ENCODE data around the gene DDX21.

Gene DDX21

GRCh38 chr10:68955355-68955831 lies 577 bp upstream of the DDX21 start:
- H2BK120ac ChIP-seq (ENCODE audit: low read depth, low read length), result no peak overlapping the region
- peak overlapping the region; percentile 89 for H2AFZ ChIP-seq (ENCODE audit: low read length)
- H3K4me3 ChIP-seq (ENCODE audit: low read length in 2 of 2), result peak overlapping the region; percentile 60 to 99
- H2AK5ac ChIP-seq (ENCODE audit: low read depth, low read length), result no peak overlapping the region
- H3K4me2 ChIP-seq (ENCODE audit: insufficient read depth, low read length, poor library complexity, severe bottlenecking), result peak overlapping the region; percentile 52
- no peak overlapping the region for H2BK5ac ChIP-seq (ENCODE audit: low read length)
- no peak overlapping the region for H2BK15ac ChIP-seq (ENCODE audit: low read length)
- peak overlapping the region; percentile 74 for H3K27ac ChIP-seq (replicated peaks; ENCODE audit: low read length)
- H3K36me3 ChIP-seq (replicated peaks in 1 of 2; ENCODE audit: control insufficient read depth in 2 of 2, insufficient read depth in 2 of 2, low read length in 2 of 2), result peaks cover 5 to 27% of the 10 kb centered on the region in 2 donors
- no peak overlapping the region for H3K23ac ChIP-seq (ENCODE audit: low read depth, low read length, poor library complexity)
- H2BK12ac ChIP-seq (ENCODE audit: low read length), result no peak overlapping the region
- no peak for DNase-seq (ENCODE audit: low spot score)
- no peak overlapping the region for H4K91ac ChIP-seq (ENCODE audit: low read depth, low read length, poor library complexity)
- H3K27me3 ChIP-seq (ENCODE audit: control insufficient read depth in 3 of 3, insufficient read depth in 3 of 3, low read depth in 1 of 3, low read length in 3 of 3), result no peaks in the 10 kb centered on the region
- H3K14ac ChIP-seq (ENCODE audit: low read length), result no peak overlapping the region
- WGBS, 2 donors (ENCODE audit: extremely low coverage in 2 of 2, insufficient read length in 2 of 2, insufficient replicate concordance in 1 of 2), result no CpG with 5 or more reads among the region's 16 CpGs
- peaks cover 4% of the 10 kb centered on the region for H3K79me1 ChIP-seq (ENCODE audit: low read depth, low read length)
- H3K4ac ChIP-seq (ENCODE audit: low read length), result no peak overlapping the region
- no peaks in the 10 kb centered on the region for H3K9me3 ChIP-seq (replicated peaks in 1 of 2; ENCODE audit: control insufficient read depth in 2 of 2, insufficient read depth in 1 of 2, low read depth in 1 of 2, low read length in 2 of 2)
- no peak overlapping the region for H3K18ac ChIP-seq (ENCODE audit: low read length)
- H3K4me1 ChIP-seq (ENCODE audit: control insufficient read depth in 2 of 2, insufficient read depth in 1 of 2, low read depth in 1 of 2, low read length in 2 of 2), result peaks cover 2 to 3% of the 10 kb centered on the region in 2 donors
- H3K9ac ChIP-seq (ENCODE audit: low read depth, low read length, poor library complexity), result no peak overlapping the region
- H4K8ac ChIP-seq (ENCODE audit: low read depth, low read length), result no peak overlapping the region

- no peak for DNase-seq (ENCODE audit: low spot score)
- no peak overlapping the region for H3K14ac ChIP-seq (ENCODE audit: low read length)
- no peak overlapping the region for H2BK5ac ChIP-seq (ENCODE audit: low read length)
- H3K79me1 ChIP-seq (ENCODE audit: low read depth, low read length), result peaks cover 4% of the 10 kb centered on the region
- H3K4me1 ChIP-seq (ENCODE audit: control insufficient read depth in 2 of 2, insufficient read depth in 1 of 2, low read depth in 1 of 2, low read length in 2 of 2), result peaks cover 2 to 3% of the 10 kb centered on the region in 2 donors
- H3K23ac ChIP-seq (ENCODE audit: low read depth, low read length, poor library complexity), result no peak overlapping the region
- no peak overlapping the region for H3K9ac ChIP-seq (ENCODE audit: low read depth, low read length, poor library complexity)
- H3K36me3 ChIP-seq (replicated peaks in 1 of 2; ENCODE audit: control insufficient read depth in 2 of 2, insufficient read depth in 2 of 2, low read length in 2 of 2), result peaks cover 5 to 41% of the 10 kb centered on the region in 2 donors
- H3K4ac ChIP-seq (ENCODE audit: low read length), result no peak overlapping the region
- peak overlapping the region; percentile 60 to 99 for H3K4me3 ChIP-seq (ENCODE audit: low read length in 2 of 2)
- H3K9me3 ChIP-seq (replicated peaks in 1 of 2; ENCODE audit: control insufficient read depth in 2 of 2, insufficient read depth in 1 of 2, low read depth in 1 of 2, low read length in 2 of 2), result no peaks in the 10 kb centered on the region
- H2BK15ac ChIP-seq (ENCODE audit: low read length), result no peak overlapping the region
- H2AFZ ChIP-seq (ENCODE audit: low read length), result peak overlapping the region; percentile 89
- H2AK5ac ChIP-seq (ENCODE audit: low read depth, low read length), result no peak overlapping the region
- no CpG with 5 or more reads among the region's 7 CpGs for WGBS, 2 donors (ENCODE audit: extremely low coverage in 2 of 2, insufficient read length in 2 of 2, insufficient replicate concordance in 1 of 2)
- H3K27me3 ChIP-seq (ENCODE audit: control insufficient read depth in 3 of 3, insufficient read depth in 3 of 3, low read depth in 1 of 3, low read length in 3 of 3), result no peaks in the 10 kb centered on the region
- H3K18ac ChIP-seq (ENCODE audit: low read length), result no peak overlapping the region
- no peak overlapping the region for H3K27ac ChIP-seq (replicated peaks; ENCODE audit: low read length)
- no peak overlapping the region for H2BK12ac ChIP-seq (ENCODE audit: low read length)
- no peak overlapping the region for H4K91ac ChIP-seq (ENCODE audit: low read depth, low read length, poor library complexity)
- H4K8ac ChIP-seq (ENCODE audit: low read depth, low read length), result no peak overlapping the region
- H3K4me2 ChIP-seq (ENCODE audit: insufficient read depth, low read length, poor library complexity, severe bottlenecking), result peak overlapping the region; percentile 52
- H2BK120ac ChIP-seq (ENCODE audit: low read depth, low read length), result no peak overlapping the region
Observed at GRCh38 chr10:68957284-68957615, 1.3 kb downstream of the DDX21 start.

- Histone ChIP-seq H2BK12ac (ENCODE audit: low read length) (no peak overlapping the region), H3K4ac (ENCODE audit: low read length) (no peak overlapping the region), H3K79me1 (ENCODE audit: low read depth, low read length) (peaks cover 4% of the 10 kb centered on the region), H3K18ac (ENCODE audit: low read length) (no peak overlapping the region), H2BK120ac (ENCODE audit: low read depth, low read length) (no peak overlapping the region), H3K4me3 (ENCODE audit: low read length in 2 of 2) (peak overlapping the region in 1 of 2 donors; percentile 60), H3K9me3 (replicated peaks in 1 of 2; ENCODE audit: control insufficient read depth in 2 of 2, insufficient read depth in 1 of 2, low read depth in 1 of 2, low read length in 2 of 2) (no peaks in the 10 kb centered on the region), H3K36me3 (replicated peaks in 1 of 2; ENCODE audit: control insufficient read depth in 2 of 2, insufficient read depth in 2 of 2, low read length in 2 of 2) (peaks cover 6 to 45% of the 10 kb centered on the region in 2 donors), H4K8ac (ENCODE audit: low read depth, low read length) (no peak overlapping the region), H3K4me2 (ENCODE audit: insufficient read depth, low read length, poor library complexity, severe bottlenecking) (no peak overlapping the region), H2BK5ac (ENCODE audit: low read length) (no peak overlapping the region), H2AK5ac (ENCODE audit: low read depth, low read length) (no peak overlapping the region), H3K23ac (ENCODE audit: low read depth, low read length, poor library complexity) (no peak overlapping the region), H3K27me3 (ENCODE audit: control insufficient read depth in 3 of 3, insufficient read depth in 3 of 3, low read depth in 1 of 3, low read length in 3 of 3) (no peaks in the 10 kb centered on the region), H2AFZ (ENCODE audit: low read length) (no peak overlapping the region), H3K4me1 (ENCODE audit: control insufficient read depth in 2 of 2, insufficient read depth in 1 of 2, low read depth in 1 of 2, low read length in 2 of 2) (peaks cover 2 to 3% of the 10 kb centered on the region in 2 donors), H3K14ac (ENCODE audit: low read length) (no peak overlapping the region), H3K9ac (ENCODE audit: low read depth, low read length, poor library complexity) (no peak overlapping the region), H2BK15ac (ENCODE audit: low read length) (no peak overlapping the region), H3K27ac (replicated peaks; ENCODE audit: low read length) (no peak overlapping the region), H4K91ac (ENCODE audit: low read depth, low read length, poor library complexity) (no peak overlapping the region)
- DNase-seq (ENCODE audit: low spot score), result no peak
- no CpG with 5 or more reads among the region's 3 CpGs for WGBS, 2 donors (ENCODE audit: extremely low coverage in 2 of 2, insufficient read length in 2 of 2, insufficient replicate concordance in 1 of 2)
Observed at GRCh38 chr10:68957654-68958053, 1.7 kb downstream of the DDX21 start.

GRCh38 chr10:68959695-68960527 lies 3.9 kb downstream of the DDX21 start:
- H2BK5ac ChIP-seq (ENCODE audit: low read length), result no peak overlapping the region
- H3K9me3 ChIP-seq (replicated peaks in 1 of 2; ENCODE audit: control insufficient read depth in 2 of 2, insufficient read depth in 1 of 2, low read depth in 1 of 2, low read length in 2 of 2), result no peaks in the 10 kb centered on the region
- peaks cover 2 to 3% of the 10 kb centered on the region in 2 donors for H3K4me1 ChIP-seq (ENCODE audit: control insufficient read depth in 2 of 2, insufficient read depth in 1 of 2, low read depth in 1 of 2, low read length in 2 of 2)
- no peak overlapping the region for H2BK120ac ChIP-seq (ENCODE audit: low read depth, low read length)
- no peaks in the 10 kb centered on the region for H3K27me3 ChIP-seq (ENCODE audit: control insufficient read depth in 3 of 3, insufficient read depth in 3 of 3, low read depth in 1 of 3, low read length in 3 of 3)
- H4K8ac ChIP-seq (ENCODE audit: low read depth, low read length), result no peak overlapping the region
- H3K9ac ChIP-seq (ENCODE audit: low read depth, low read length, poor library complexity), result no peak overlapping the region
- H3K36me3 ChIP-seq (replicated peaks in 1 of 2; ENCODE audit: control insufficient read depth in 2 of 2, insufficient read depth in 2 of 2, low read length in 2 of 2), result peaks cover 14 to 61% of the 10 kb centered on the region in 2 donors
- no peak overlapping the region for H4K91ac ChIP-seq (ENCODE audit: low read depth, low read length, poor library complexity)
- no peak overlapping the region for H3K18ac ChIP-seq (ENCODE audit: low read length)
- peaks cover 4% of the 10 kb centered on the region for H3K79me1 ChIP-seq (ENCODE audit: low read depth, low read length)
- WGBS, 2 donors (ENCODE audit: extremely low coverage in 2 of 2, insufficient read length in 2 of 2, insufficient replicate concordance in 1 of 2), result no CpG with 5 or more reads among the region's 4 CpGs
- no peak overlapping the region for H3K4me3 ChIP-seq (ENCODE audit: low read length in 2 of 2)
- H2AK5ac ChIP-seq (ENCODE audit: low read depth, low read length), result no peak overlapping the region
- no peak overlapping the region for H3K4ac ChIP-seq (ENCODE audit: low read length)
- no peak overlapping the region for H2BK12ac ChIP-seq (ENCODE audit: low read length)
- no peak overlapping the region for H3K4me2 ChIP-seq (ENCODE audit: insufficient read depth, low read length, poor library complexity, severe bottlenecking)
- no peak for DNase-seq (ENCODE audit: low spot score)
- H3K27ac ChIP-seq (replicated peaks; ENCODE audit: low read length), result no peak overlapping the region
- no peak overlapping the region for H2AFZ ChIP-seq (ENCODE audit: low read length)
- H3K23ac ChIP-seq (ENCODE audit: low read depth, low read length, poor library complexity), result no peak overlapping the region
- no peak overlapping the region for H3K14ac ChIP-seq (ENCODE audit: low read length)
- no peak overlapping the region for H2BK15ac ChIP-seq (ENCODE audit: low read length)
